ENCODE measurements around the gene IGF1R.

The IGF1R gene

DNA sequence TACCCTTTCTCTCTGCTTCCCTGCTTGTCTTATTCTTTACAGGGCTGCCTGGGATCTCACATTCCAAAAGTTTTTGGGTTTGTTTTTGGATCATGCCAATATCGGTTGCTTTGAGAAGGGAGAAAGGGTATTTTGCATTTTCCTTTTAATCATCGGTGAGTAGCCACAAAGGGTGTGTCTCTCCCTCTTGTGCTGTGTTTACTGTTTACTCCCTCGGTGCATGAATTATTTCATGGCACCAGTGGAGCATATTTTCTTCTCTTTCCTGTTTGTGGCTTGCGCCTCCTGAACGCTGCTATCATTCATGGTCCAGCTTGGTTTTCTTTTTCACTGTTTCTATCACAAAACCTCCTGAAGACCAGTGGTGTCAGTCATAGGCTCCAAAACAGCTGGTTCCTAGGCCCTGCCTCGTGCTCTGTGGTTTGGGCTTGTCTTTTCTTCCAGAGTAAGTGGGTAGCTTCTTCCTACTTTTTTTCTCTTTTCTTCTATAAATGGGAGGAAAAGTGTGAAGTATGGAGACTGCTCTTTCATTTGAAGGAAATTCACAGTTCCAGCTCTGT is 54.9 kb downstream of the IGF1R start:
- H3K4me3 ChIP-seq (ENCODE audit: low read length), result no peak overlapping the region
- DNase-seq (ENCODE audit: low read depth), result no peak
- TF ChIP-seq, protein P1, sequence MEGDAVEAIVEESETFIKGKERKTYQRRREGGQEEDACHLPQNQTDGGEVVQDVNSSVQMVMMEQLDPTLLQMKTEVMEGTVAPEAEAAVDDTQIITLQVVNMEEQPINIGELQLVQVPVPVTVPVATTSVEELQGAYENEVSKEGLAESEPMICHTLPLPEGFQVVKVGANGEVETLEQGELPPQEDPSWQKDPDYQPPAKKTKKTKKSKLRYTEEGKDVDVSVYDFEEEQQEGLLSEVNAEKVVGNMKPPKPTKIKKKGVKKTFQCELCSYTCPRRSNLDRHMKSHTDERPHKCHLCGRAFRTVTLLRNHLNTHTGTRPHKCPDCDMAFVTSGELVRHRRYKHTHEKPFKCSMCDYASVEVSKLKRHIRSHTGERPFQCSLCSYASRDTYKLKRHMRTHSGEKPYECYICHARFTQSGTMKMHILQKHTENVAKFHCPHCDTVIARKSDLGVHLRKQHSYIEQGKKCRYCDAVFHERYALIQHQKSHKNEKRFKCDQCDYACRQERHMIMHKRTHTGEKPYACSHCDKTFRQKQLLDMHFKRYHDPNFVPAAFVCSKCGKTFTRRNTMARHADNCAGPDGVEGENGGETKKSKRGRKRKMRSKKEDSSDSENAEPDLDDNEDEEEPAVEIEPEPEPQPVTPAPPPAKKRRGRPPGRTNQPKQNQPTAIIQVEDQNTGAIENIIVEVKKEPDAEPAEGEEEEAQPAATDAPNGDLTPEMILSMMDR (conservative IDR thresholded peaks at IDR 0.05; ENCODE audit: low read depth, low read length), result no peak

DNA sequence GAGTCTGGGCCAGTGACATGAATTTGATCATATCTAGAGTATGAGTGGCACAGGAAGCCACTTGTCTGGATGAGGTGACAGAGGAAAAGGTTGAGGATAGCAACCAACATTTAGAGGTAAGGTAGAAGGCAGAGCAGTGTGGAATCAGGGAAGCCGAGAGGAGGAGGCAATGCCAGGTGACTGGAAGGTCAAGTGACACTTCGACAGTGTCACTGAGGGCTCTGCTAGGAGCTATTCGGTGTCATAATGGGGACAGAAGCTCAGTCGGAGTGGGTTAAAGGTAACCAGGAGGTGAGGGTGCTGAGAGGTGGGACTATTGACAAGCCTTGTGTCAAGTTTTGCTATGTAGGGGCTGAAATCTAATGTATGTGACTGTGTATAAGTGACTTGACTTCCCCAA is 56.7 kb downstream of the IGF1R start:
- no peak for DNase-seq (ENCODE audit: low read depth)
- no peak overlapping the region for H3K4me3 ChIP-seq (ENCODE audit: low read length)
- TF ChIP-seq, protein P1 (conservative IDR thresholded peaks at IDR 0.05; ENCODE audit: low read depth, low read length), result no peak

DNA sequence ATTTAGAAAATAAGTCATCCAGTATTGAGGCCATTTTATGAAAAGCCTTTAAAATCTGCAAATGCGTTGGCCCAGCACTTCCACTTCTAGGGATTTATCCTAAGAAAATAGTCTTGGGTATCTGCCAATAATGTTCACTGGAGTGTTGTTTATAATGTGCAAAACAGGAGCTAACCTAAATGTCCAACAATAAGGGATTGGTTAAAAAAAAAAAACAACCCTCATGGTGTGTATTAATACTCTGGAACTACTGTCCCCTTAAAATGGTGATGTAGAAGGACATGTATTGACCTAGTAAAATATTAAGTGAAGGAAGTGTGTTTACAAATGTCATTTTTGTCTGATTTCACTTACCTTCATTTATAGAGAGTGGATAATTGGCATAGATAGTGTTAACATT is 58.0 kb downstream of the IGF1R start:
- H3K4me3 ChIP-seq (ENCODE audit: low read length), result no peak overlapping the region
- TF ChIP-seq, protein P1 (conservative IDR thresholded peaks at IDR 0.05; ENCODE audit: low read depth, low read length), result no peak
- DNase-seq (ENCODE audit: low read depth), result no peak

DNA sequence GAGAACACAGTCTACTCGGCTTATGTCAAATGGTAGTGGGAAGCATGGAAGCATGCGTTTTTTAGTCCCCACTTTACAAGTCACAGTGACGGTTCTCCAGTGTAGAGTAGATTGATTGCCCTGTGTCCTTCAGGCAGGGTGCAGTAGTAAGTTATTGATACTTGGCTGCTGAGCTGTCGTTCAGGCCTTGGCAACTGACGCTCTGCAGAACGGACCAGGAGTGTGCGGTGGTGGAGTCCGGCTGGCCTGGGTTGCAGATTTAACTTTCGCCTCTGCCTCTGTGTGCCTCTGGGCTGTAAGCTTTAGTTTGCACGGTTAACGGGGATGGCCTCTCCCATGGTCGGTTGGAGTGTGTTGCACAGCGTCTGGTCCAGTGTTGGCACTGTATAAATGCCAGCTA is 58.6 kb downstream of the IGF1R start:
- TF ChIP-seq, protein P1 (conservative IDR thresholded peaks at IDR 0.05; ENCODE audit: low read depth, low read length), result no peak

DNA sequence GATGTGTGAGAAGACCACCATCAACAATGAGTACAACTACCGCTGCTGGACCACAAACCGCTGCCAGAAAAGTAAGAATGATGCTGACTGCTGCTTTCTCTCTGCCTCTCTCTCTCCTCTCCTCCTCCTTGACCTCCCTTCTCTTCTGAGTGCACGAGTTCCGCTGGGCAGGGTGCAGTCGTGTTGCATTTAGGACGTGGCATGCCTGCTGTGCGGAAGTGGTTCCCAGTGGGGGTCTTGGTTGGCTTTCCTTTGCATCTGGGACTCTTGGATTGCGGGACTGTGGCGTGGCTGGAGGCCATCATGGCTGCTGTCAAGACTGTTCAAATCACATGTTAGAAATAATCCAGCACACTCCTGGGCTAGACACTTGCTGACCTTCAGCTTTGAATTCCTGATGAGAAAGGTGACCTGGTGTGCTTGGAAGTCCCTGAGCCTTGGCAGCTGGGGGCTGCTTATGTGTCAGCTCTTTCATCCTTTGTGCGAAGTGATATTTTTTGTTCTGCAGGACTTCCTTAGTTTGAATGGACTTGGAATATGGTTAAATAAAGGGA is 59.8 kb downstream of the IGF1R start:
- TF ChIP-seq, protein P1 (conservative IDR thresholded peaks at IDR 0.05; ENCODE audit: low read depth, low read length), result no peak
- DNase-seq (ENCODE audit: low read depth), result no peak
- no peak overlapping the region for H3K4me3 ChIP-seq (ENCODE audit: low read length)

More for the DNA sequence above, 58.6 kb downstream of the IGF1R start:
- DNase-seq (ENCODE audit: low read depth), result no peak
- H3K4me3 ChIP-seq (ENCODE audit: low read length), result no peak overlapping the region

DNA sequence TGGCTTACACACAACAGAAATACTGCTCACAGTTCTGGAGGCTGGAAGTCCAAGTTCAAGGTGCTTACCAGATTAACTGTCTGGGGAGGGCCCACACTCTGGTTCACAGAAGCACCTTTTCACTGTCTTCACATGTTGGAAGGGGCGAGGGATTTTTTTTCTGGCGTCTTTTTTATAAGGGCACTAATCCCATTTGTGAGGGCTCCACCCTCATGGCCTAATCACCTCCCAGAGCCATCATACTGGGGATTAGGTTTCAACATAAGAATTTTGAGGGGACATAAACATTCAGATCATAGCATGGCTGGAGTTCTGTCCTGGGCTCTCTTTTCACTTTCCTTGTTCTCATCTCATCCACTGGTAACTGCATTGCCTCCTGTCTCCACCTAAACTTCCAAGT is 63.5 kb downstream of the IGF1R start:
- no peak overlapping the region for H3K4me3 ChIP-seq (ENCODE audit: low read length)
- TF ChIP-seq, protein P1 (conservative IDR thresholded peaks at IDR 0.05; ENCODE audit: low read depth, low read length), result no peak
- DNase-seq (ENCODE audit: low read depth), result no peak

DNA sequence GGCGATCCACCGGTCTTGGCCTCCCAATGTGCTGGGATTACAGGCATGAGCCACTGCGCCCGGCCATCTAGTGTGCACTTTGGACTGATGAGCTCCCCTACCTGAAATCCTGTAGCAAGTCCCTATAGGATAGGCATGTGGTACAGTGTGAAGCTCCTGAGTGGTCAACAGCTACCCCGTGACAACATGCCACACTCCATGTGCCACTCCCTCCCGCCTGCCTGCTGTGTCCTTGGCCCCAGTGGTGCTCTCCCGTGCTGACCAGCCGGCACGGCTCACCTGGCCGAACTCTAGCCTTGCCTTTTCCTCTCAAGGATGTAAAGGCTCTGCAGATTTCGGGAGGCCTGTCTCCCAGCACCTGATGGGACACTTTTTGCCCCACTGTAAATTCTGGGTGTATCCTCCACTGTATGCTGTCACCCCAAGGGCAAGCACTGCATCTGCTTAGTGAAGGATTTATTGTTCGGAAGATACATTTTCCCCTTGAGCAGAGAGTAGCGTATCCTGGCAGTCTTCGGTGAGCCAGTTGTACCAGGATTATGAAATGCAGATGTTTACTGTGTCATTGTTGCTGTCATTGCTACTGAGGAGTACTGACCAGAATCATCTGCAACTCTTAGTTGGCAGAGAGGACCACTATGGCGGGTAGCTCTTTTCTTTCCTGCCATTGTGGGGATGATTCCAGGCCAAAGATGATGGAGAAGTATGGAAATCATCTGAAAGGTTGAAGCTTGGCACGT is 64.7 kb downstream of the IGF1R start:
- TF ChIP-seq, protein P1 (conservative IDR thresholded peaks at IDR 0.05; ENCODE audit: low read depth, low read length), result no peak

More for the DNA sequence above, 64.7 kb downstream of the IGF1R start:
- no peak for DNase-seq (ENCODE audit: low read depth)
- H3K4me3 ChIP-seq (ENCODE audit: low read length), result no peak overlapping the region
